Thyroid gland (tissue), 4 donors: ENCODE measurements around the gene C11orf16.

ENCODE experiments used
- CTCF ChIP-seq, 6 experiments: fragments of 200-600 bp in 3 of 6; fragments of 450-650 bp in 3 of 6; sonication (generic) in 3 of 6; IDR thresholded peaks; one replicate each; pipeline ENCODE4 v1.5.1; 2016 to 2019; ENCODE audit warnings: antibody characterized with exemption in 6 of 6, mild to moderate bottlenecking in 2 of 6, inconsistent platforms in 1 of 6, moderate library complexity in 1 of 6
- POLR2A ChIP-seq, 2 donors: fragments of 450-650 bp; IDR thresholded peaks; one replicate each; pipeline ENCODE4 v1.6.1; 2017; ENCODE audit warnings: antibody characterized with exemption in 2 of 2, mild to moderate bottlenecking in 2 of 2, moderate library complexity in 1 of 2

GRCh38 chr11:8973121-8973520 is 40.4 kb upstream of the C11orf16 start:
- TF ChIP-seq CTCF (IDR thresholded peaks at IDR 0.05) (no peak), POLR2A (IDR thresholded peaks at IDR 0.05) (no peak)
